ENCODE results near the gene NMRAL1.

The NMRAL1 gene

GRCh38 chr16:4420505-4421105 lies 53.8 kb downstream of the NMRAL1 start:
- DNase-seq, result no peak

- DNase-seq, result no peak
Observed at GRCh38 chr16:4419402-4419959, 54.9 kb downstream of the NMRAL1 start.

- peak; percentile 99 for DNase-seq
Observed at GRCh38 chr16:4416200-4417032, 58.0 kb downstream of the NMRAL1 start, which contains the start of gene CORO7. CORO7 (minus strand) TSS chr16:4416596; CDS start chr16:4416518, 78 bp downstream.

GRCh38 chr16:4415538-4416199 lies 58.8 kb downstream of the NMRAL1 start:
- DNase-seq, result peak; percentile 72

- peak; percentile 86 for DNase-seq
Observed at GRCh38 chr16:4414187-4414917, 60.1 kb downstream of the NMRAL1 start.

- no peak for DNase-seq
Observed at GRCh38 chr16:4412854-4413253, 61.6 kb downstream of the NMRAL1 start.

GRCh38 chr16:4412159-4412558 lies 62.3 kb downstream of the NMRAL1 start:
- no peak for DNase-seq

Data from activated CD4-positive, alpha-beta T cell treated with anti-CD3 and anti-CD28 coated beads for 48 hours (primary cell).